ENCODE measurements around the gene GBF1.
"Not testable (repeated sequence)": the region's sequence is repeated elsewhere in the genome, so short reads cannot be mapped to it uniquely, and the experiment has no call there.

Gene GBF1

DNA sequence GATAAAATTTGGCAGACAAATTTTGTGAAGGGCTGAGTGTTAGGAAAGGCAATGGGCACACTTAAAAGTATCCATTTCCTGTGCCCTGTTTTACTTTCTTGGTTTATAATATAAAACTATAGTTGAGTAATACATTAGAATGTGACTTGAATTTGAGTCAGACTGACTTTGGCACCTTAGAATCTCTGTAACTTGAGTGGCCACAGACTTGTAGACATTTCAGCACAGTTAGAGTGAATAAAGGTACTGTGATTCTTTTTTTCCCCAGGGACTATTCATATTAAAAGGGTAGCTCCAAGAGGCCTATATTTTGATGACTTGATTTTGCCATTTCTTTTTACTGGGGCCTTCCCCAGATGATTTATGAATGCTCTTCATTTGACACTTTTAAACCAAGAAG is 22.4 kb downstream of the GBF1 start:
- DNase-seq (ENCODE audit: low read depth), result no peak

DNA sequence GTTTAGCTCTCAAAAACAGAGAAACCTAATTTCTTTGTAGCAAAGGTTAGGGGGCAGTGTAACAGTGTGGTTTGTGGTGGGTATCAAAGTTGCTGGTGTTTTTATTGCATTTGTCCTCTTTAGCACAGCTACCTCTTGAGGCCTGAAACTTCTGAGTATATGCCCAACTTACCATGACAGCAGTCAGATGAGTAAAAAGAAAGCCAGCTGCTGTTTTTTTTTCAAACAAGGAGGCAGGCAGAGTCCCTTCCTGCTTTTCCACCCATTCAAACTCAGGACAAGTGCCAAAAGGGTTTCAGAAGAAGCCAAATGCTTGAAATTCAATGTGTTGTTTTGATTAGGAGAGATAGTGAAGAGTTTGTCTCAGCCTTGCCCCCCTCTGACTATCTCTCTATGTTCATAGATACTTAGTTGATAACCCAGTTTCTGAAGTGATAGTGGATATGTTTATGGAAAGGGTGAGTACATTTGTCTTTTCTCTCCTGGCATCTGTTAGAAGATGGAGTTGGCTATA is 23.1 kb downstream of the GBF1 start:
- no peak for DNase-seq (ENCODE audit: low read depth)

DNA sequence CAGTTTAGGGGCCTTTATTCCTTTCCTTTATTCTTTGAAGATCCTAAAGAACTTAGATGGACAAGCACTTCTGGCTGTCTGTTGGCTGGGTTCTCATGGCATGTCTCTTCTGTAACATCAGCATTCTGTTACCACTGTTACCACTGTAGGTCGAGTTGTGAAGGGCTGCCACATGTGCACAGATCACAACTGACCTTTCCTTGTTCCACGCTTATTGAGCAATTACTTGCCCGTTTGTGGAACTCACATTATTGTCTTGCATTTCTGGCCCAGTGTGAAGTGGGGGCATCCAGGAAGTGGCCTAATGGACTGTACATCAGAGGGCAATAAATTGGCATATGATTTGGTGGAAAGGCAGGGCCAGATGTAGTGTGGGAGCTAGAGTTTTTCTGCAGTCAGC is 23.7 kb downstream of the GBF1 start:
- DNase-seq (ENCODE audit: low read depth), result no peak

DNA sequence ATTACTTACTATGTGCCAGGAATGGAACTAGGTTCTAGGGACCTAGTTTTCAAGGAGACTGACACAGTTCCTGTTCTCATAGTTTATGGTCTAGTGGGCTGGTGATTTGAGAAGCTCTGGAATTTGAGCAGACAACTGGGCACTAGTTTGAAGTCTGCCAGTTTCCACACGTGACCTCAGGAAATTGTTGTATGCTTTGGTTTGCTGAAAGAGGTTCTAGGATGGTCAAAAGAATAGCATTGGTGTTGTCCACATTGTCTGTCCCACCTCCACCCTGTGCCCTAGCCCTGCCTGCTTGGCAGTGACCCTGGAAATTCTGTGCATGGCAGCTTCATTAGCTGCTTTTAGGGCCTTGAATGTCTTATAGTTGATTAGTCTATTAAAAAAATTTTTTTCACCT is 28.7 kb downstream of the GBF1 start:
- no peak for DNase-seq (ENCODE audit: low read depth)

DNA sequence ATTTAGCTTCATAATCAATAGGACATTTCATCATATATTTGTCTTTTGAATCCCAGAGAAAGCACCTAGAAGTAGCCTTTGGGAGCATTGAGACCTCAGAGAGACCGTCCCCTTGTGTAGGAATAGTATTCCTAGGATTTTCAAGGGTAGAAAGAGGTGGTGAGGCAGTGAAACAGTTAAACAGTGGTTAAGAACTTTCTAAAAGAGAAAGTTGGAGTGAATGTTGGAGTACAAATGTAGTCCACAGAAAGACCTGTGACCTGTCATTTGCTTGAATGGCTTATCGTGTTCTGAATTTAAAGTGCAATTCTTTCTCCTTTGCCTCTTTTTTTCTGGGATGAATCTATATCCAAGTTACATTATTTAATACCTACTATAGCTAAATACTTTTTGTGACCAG is 30.0 kb downstream of the GBF1 start:
- DNase-seq (ENCODE audit: low read depth), result no peak

DNA sequence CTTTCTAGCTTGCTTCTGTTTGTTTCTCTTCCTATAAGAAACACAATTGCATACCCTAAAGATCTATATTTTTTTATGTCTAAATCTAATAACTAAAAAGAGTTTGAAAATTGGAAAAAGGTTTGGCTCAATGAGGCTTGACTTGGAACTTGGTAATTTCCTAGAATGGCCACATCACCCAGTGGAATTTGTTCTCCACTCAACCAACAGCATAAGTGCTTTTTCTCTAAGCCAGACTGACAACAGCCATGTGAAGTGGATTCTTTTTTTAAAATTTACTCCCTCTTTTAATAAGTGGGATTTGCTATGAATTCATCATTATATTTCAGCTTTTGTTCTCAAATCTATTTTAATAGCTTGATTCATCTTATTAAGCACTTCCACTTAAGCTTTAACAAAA is 33.8 kb downstream of the GBF1 start:
- no peak for DNase-seq (ENCODE audit: low read depth)

DNA sequence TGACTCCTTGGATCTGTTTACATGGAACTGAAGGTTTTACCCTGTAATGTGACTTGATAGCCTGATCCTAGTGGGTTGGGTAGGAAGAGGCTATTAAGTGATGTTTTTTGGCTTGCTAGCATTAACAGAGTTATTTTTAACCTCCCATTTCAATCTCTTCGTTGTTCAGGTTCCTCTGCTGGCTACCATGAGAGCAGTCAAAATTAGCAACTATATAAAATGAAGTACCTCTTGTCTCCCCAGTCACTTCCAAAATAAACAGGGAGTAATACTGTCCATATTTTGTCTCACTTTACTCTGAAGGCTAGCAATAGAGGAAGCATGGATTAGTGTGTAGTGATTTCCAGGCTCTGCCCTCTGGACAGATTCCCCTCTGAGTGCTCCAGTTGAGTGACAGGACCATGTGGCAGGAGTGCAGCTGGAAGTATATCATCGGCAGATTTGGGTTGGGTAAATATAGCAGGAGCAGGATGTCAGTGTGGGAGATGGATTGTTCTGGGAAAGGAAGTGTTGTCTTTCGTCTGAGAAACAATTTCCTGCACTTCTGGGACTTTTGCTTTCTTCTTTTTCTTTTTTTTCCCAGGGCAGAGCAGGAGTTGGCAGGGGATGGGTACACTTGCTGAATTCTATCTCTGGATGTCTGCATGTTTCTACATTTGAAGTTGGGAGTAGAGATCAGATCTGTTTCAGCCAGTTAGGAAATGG is 35.2 kb downstream of the GBF1 start:
- no peak for DNase-seq (ENCODE audit: low read depth)

DNA sequence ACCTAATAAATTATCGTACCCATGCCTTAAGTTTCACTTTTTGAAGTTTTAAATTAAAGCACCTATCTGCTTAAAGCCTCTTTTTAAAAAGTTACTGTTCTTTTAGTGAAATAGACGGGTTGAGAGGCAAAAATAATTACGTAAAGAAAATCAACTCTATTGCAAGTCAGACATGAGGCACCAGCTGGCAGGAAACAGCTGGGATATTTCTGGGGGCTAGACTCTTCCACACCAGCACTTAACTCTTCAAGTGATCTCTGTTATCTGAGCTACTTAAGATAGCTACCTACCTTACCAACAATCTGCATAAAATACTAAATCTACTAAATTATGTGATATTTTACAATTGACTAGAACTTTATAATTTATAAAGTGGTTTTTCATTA is 35.8 kb downstream of the GBF1 start:
- DNase-seq (ENCODE audit: low read depth), result no peak

DNA sequence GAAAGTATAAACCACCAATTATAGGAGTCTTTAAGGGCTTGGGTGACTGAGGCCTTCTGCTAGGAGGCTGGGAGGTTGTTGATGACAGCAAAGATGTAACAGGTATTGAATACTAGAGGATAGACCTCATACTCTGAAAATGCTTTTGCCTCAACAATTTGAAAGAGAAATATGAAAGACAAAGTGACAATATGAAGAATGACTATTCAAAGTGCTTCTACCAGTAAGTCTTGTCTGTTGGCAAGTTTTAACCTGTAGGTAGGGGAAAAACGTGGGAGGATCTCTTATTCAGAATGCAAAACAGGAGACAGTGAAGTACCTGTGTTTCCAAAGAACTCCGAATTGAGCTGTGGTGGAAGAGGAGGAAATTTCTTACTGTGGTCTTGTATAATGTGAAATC is 38.2 kb downstream of the GBF1 start:
- DNase-seq (ENCODE audit: low read depth), result no peak

DNA sequence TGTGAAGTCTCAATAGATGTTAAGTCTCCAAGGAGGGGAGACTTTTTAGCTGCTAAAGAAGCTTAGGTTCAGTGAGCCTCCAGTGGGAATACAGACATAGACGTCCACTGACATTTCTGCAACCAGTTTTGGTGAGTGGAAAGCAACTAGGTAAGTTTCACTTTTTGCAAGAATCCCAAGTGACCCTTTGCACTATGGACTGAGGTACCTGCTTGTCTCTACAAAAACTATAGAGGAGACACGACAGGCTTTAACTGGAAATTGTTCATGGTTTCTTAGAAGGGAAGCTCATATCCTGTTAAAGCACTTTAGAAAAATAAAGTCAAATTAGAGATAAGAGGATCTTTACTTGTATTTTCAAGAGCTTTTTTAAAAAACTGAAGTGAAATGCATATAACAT is 38.6 kb downstream of the GBF1 start:
- DNase-seq (ENCODE audit: low read depth), result no peak

DNA sequence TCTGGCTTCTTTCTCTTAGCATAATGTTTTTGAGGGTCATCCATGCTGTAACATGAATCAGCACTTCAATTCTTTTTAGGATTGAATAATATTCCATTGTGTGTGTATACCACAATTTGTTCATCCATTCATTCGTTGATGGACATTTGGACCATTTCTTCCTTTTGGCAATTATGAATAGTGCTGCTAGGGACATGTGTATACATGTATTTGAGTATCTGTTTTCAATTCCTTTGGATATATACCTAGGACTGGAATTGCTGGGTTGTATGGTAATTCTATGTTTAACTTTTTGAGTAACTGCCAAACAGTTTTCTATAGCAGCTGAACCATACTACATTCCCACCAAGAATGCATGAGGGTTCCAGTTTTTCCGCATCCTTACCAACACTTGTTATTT is 39.2 kb downstream of the GBF1 start:
- no peak for DNase-seq (ENCODE audit: low read depth)

DNA sequence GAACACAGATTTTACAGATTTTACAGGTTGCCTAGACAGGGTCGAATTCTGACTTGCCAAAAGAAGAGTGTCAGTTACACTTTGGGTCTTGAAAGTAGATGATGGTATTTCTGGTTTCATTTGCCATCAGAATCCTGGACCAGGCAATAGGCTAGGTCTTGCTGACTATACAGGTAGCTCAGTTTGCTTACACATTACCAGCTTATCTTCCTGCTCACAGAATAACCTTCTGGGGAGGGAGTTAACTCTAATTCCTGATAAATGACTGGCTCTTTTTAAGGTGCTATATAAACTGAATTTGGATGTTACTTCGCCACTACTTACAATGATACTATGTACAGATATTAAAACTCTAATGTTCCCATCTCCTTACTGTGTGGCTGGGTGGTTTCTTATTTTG is 39.8 kb downstream of the GBF1 start:
- no peak for DNase-seq (ENCODE audit: low read depth)

DNA sequence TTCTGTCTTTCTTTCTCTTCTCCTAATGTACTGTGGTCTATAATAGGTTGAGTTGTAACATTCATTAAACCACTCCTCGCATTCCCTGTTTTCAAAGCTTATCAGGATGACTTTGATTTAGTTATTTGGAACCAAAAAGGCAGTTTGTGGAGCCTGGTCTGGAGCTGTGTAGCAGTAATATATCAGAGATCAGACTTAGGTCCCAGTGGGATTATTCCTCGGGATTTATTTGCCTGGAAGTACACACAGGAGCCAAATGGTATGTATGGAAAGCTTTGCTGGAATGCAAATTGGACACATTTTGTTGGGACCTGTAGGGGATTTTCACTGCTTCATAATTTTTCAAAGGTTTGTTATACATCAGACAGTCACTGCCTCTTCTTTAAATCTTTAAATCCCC is 40.9 kb downstream of the GBF1 start:
- DNase-seq (ENCODE audit: low read depth), result no peak

DNA sequence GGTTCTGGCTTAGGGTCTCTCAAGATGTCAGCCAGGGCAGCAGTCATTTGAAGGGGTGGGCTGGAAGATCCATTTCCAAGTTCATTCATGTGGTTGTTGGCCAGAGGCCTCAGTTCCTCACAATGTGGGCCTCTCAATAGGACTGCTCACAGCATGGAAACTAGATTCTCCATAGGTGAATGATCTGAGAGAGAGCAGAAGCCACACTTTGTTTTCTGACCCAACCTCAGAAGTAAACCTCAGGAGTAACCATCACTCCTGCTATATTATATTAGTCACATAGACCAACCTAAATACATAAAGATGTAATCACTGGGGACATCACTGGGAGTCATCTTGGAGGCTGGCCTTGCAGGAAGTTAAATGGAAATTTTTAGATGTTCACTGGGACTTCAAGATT is 42.2 kb downstream of the GBF1 start:
- no peak for DNase-seq (ENCODE audit: low read depth)

DNA sequence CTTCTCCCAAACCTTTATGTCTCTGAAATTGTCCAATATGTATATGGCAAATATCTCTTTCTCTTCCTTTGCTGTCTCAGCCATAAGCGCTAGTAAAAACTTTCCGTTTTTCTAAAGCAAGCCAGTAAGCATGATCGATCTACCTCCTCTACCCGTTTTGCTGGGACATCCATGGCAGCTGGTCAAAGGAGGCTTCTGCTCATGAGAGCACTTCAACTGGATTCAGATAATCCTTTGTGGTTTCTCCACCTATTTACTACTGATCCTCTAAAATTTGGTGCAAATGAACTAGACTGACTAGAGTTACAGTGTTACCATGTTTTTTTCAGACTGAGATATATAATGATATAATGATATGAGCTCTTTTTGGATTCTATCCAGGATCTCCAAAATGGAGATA is 42.7 kb downstream of the GBF1 start:
- DNase-seq (ENCODE audit: low read depth), result no peak

DNA sequence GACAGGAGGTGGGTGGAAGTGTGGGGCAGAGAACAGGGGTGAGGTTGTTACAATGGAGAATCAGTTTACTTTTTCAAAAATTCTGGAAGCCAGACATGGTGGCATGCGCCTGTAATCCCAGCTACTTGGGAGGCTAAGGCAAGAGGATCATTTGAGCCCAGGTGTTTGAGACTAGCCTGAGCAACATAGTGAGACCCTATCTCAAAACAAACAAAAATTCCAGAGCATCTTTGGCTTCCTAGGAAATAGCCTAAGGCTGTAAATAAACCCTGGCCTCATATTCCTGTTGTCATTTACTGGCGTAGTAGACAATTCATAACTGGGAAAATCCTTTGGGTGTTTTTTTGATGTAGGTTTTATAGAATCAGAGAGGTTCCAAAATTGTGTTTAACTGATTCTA is 44.0 kb downstream of the GBF1 start:
- DNase-seq (ENCODE audit: low read depth), result no peak

DNA sequence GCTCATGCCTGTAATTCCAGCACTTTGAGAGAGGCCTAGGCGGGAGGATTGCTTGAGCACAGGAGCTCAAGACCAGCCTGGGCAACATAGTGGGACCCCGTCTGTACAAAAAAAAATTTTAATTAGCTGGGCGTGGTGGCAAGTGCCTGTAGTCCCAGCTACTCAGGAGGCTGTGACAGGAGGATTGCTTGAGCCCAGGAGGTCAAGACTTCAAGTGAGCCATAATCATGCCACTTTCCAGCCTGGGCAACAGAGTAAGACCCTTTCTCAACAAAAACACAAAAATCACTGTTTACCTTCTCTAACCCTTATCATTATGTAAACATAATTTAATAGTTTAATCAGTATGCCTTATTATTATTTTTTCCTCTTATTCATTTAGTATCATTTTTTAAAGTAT is 44.5 kb downstream of the GBF1 start:
- no peak for DNase-seq (ENCODE audit: low read depth)

DNA sequence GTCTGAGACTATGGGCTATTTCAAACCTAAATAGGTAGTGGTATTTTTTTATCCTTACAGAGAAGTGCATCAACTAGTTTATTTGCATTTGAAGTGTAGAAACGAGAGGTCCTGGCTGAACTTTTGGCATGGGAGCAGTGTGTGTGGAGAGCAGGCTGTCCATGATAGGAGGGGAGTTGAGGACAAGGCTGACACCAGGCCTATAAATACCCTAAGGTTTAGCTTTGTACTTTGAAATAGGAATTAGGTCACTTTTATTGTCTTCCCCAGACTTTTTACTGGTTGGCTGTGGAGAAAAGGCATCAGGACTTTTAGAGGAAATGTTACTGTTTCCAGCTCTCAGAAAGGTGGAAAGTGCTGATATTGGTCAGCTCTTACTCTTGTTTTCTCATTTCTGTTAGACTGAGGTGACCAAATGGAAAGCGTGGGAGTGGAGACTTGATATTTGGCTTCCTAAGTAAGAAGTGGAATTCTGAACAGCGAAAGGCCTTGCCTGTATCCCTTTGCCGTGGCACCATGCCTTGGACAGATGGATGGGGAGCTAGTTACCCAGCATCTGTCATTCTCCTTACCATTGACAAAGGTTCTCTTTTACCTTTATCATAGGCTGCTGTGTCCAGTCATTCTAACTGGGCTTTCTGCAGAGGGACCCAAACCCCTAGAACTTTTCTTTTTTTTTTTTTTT is 46.0 kb downstream of the GBF1 start:
- no peak for DNase-seq (ENCODE audit: low read depth)

DNA sequence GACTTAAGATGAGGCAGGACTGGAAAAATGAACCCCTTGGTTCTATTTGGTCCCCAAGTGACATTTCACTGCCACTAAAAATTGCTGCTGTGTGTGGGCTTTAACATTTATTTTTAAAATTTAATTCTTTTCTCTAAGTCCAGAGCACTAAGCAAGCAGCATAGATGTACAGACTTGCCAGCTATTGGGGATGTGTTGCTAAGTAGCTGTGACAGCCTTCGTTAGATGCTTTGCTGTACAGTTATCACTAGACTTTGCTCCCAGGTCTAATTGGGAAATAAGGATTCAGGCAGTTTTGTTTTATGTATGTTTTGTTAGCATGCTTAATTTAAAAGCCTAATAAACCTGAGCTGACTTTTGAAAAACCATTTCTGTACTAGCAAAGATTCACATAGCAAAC is 51.8 kb downstream of the GBF1 start:
- DNase-seq (ENCODE audit: low read depth), result no peak

DNA sequence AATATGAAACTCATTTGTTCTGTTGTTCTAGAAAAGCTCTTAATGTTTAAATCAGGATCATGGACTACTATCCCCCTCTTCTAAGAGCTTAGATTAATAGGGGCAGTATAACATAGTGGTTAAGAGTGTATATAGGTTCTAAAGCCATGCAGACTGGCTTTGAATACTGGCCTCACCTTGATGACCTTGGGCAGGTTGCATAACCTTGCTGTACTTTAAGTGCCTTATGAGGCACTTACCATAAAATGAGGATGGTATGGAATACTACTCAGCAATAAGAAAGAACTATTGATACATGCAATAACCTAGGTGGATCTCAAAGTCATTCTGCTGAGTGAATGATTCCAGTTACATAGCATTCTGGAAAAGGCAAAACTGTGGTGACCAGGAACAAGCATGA is 53.6 kb downstream of the GBF1 start:
- DNase-seq (ENCODE audit: low read depth), result no peak

DNA sequence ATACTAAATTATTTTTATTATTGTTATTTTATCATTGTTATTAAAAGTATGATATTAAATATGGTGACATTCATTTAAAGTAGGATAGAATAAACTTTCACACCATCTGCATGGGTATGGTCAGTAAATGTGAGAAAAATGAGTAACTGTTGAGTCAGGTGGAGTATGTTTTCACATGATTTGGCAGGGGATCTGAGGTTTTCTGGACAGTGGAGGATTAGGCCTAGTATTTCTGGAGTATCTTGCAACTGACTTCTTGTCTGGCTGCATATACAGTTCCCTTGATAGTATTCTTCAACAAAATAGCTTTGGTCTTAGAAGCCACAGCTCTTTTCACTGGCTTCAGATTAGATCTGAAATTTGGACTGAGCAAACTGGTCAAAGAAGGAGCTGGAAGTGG is 54.5 kb downstream of the GBF1 start:
- DNase-seq (ENCODE audit: low read depth), result no peak

DNA sequence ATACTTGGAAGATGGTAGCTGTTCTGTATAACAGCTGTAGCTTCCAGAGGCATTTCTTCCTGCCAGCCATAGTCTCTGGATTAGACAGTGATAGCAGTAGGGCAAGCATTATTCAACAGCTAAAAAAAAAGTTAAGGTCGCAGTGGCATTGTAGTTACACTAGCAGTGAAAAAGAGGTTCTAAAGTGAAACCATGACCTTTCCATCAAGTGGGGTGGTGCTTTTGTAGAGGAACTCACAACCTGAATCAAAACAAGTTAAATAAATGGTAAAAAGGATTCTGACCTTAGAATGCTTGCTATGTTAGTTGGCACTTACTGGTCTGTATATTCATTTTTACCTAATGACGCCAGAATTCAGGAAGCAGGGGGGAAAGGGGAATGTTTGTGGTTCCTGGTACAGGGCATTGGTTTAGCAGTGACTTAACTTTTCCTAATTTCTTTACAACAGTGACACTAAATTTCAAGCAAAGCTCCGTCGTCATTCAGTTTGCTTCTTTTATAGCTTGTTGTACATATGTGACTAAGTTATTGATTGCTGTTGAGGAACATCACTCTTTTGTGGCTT is 55.0 kb downstream of the GBF1 start:
- no peak for DNase-seq (ENCODE audit: low read depth)

DNA sequence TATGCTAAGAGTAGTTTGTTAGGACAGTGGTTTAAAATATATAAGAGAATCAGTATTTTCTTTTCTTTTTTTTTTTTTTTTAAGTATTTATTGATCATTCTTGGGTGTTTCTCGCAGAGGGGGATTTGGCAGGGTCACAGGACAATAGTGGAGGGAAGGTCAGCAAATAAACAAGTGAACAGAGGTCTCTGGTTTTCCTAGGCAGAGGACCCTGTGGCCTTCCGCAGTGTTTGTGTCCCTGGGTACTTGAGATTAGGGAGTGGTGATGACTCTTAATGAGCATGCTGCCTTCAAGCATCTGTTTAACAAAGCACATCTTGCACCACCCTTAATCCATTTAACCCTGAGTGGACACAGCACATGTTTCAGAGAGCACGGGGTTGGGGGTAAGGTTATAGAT is 55.6 kb downstream of the GBF1 start:
- not testable (repeated sequence) for DNase-seq (ENCODE audit: low read depth)

DNA sequence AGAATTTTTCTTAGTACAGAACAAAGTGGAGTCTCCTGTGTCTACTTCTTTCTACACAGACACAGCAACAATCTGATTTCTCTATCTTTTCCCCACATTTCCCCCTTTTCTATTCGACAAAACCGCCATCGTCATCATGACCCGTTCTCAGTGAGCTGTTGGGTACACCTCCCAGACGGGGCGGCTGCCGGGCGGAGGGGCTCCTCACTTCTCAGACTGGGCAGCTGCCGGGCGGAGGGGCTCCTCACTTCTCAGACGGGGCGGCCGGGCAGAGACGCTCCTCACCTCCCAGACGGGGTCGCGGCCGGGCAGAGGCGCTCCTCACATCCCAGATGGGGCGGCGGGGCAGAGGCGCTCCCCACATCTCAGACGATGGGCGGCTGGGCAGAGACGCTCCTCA is 56.0 kb downstream of the GBF1 start:
- DNase-seq (ENCODE audit: low read depth), result not testable (repeated sequence)

All from stimulated activated CD8-positive, alpha-beta memory T cell treated with anti-CD3 and anti-CD28 coated beads, Interleukin-4, amount 100 ng/mL, for 24 hours (primary cell).